Forelimb muscle (tissue), 1 donor: Measurements from ENCODE around the gene CD99L2. TPM values are rescaled to one million over a fixed set of nuclear protein-coding genes. Genes with fewer than 3 reads are reported as not detected.
"Not testable (repeated sequence)": the region's sequence is repeated elsewhere in the genome, so short reads cannot be mapped to it uniquely, and the experiment has no call there.

Experiments used
- DNase-seq: peaks from one replicate; pipeline ENCODE4 v3.0.0-alpha.2; 2013; ENCODE audit warnings: low read depth
- polyA plus RNA-seq: library from polyadenylated mRNA; unstranded; fragments of 120-200 nt; gene quantifications from one replicate; pipeline ENCODE4 v1.2.1, GENCODE V29; 2013; ENCODE audit not compliant: insufficient read length

The CD99L2 gene
- polyA plus RNA-seq, 1 donor, result 37.4 TPM

DNA sequence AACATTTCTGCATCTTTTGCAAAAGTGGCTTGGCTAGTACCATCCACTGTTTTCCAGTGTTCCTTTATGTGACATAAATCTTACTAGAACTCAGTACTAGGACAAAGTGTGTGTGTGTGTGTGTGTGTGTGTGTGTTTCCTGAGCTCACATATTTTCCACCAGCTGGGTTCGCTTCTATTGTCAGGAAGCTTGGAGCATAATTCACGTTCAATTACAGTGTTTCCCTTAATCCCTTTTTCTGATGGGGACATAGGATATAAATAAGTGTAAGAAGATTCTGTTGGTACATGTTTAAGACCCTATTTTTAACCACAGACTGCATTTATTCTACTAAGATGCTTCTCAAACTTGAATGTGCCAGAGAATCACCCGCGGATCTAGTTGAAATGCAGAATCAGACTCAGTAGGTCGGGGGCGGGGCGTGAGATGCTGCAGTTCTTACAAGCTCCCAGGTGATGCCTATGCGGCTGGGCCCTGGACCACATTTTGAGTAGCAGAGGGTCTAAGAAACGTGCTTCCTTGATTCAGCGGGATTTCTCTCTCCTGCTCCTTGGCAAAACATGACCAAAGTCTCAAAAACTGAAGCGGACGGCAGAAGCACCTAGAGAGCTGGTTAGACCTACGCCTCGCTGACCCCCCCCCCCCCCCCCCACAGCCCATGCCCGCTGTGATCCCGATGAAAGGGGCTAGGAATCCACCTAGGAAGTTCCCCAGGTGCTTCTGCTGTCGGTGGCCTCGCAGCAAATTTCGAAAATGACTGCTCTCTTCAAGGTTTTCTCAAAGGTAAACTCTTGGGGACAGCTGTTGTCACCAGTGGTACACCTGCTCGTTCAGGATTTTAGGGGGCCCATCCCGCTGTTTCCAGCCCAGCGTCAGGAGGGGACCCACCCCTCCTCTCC lies 797 bp downstream of the CD99L2 start:
- no peak for DNase-seq

GRCh38 chrX:150896632-150897031 lies 1.8 kb downstream of the CD99L2 start:
- no peak for DNase-seq

DNA sequence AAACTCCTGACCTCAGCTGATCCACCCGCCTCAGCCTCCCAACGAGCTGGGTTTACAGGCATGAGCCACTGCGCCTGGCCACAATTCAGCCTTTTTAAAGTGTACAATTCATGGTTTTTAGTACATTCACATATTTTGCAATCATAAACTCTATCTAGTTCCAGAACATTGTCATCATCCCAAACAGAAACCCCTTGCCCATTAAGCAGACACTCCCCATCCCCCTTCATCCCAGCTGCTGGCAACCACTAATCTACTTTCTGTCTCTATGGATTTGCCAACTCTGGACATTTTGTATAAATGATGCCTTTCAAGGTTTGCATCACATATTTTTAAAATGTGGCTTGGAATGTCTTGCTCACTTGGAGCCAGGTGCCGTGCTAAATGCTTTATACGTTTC lies 4.5 kb downstream of the CD99L2 start:
- DNase-seq, result no peak

DNA sequence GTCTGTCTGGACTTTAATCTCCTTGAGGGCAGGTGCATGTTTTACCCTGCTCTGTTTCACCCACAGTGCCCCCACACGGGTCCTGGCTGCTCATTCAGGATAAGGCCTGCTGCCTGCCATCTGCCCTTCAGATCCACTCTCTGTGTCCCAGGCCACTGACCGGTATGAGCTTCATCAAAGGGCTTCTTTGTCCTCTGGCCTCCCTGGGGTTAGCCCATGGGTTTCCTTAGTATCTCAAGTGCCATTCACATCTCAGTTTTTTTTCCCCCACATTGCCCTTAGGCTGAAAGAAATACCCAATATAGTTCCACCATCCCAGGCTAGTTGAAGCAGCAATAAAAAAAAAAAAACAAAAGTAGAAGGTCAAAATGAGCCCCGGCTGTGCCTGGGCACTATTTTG lies 9.3 kb downstream of the CD99L2 start:
- DNase-seq, result no peak

DNA sequence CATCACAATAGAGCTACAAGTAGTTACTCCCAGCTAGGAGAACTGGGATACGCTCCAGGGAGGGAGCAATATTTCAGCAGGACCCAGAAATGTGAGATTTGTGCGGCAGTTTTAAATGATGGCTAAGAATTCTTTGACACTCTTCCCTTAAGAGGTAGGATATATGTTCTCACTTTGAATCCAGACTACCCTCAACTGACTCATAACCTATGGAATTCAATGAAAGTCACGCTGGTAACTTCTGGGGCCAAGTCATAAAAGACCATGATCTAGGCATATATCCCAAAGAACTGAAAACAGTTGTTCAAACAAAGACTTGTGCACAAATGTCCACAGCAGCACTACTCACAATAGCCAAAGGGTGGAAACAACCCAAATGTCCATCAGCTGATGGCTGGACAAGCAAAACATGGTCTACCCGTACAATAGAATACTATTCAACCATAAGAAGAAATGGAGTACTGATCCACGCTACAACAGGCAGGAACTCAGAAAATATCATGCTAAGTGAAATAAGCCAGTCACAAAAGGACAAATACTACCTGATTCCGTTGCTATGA lies 10.5 kb downstream of the CD99L2 start:
- no peak for DNase-seq

DNA sequence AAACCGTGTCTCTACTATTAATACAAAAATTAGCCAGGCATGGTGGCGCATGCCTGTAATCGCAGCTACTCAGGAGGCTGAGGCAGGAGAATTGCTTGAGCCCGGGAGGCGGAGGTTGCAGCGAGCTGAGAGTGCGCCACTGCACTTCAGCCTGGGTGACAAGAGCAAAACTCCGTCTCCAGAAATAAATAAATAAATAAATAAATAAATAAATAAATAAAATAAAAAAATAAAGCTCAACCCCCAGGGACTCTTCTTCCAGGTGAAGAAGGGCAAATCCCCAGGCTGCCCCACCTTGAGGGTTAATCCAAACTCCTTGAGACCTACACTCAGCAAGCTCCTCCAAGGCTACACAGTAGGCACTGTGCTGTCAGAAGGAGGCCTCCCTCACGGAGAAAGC lies 11.2 kb downstream of the CD99L2 start:
- DNase-seq, result not testable (repeated sequence)

DNA sequence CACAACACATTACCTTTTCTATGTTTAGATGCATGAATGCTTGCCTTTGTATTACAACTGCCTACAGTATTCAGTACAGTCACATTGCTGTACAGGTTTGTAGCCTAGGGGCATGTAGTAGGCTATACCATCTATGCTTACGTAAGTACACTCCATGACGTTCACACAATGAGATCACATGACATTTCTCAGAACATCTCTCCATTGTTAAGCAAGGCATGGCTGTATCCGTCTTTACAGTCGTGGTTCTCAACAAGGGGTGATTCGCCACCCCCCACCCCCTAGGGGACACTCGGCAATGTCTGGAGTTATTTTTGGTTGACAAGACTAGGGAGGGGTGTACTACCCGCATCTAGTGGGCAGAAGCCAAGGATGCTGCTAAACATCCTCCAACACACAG lies 12.1 kb downstream of the CD99L2 start:
- DNase-seq, result no peak

- no peak for DNase-seq
Observed at GRCh38 chrX:150880808-150881165, 17.7 kb downstream of the CD99L2 start.

- no peak for DNase-seq
Observed at GRCh38 chrX:150879855-150880807, 18.3 kb downstream of the CD99L2 start.

DNA sequence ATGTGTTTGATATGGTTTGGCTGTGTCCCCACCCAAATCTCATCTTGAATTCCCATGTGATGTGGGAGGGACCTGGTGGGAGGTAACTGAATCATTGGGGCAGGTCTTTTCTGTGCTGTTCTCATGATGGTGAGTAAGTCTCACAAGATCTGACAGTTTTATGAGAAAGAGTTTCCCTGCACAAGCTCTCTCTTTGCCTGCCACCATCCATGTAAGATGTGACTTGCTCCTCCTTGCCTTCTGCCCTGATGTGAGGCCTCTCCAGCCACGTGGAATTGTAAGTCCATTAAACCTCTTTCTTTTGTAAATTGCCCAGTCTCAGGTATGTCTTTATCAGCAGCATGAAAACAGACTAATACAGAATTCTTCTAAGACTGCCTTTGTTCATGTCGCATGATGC lies 22.8 kb downstream of the CD99L2 start:
- not testable (repeated sequence) for DNase-seq

DNA sequence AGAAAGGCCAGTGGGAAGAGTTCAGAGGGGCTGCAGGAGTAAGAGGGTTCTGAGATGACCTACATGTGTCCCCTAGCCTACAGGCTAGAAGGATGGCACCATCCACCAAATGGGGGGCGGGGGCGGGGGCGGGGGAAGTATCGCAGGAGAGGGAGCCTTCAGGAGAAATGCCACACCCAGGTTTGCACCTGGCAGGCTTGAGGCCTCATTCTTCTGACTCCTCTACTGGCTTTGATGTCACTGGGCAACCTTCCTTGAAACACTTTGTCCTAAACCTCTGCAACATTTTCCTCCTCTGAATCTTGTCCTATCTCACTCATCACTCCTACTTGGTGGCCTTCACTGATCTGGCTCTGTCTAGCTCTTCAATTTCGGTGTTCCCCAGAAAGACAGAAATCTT lies 24.0 kb downstream of the CD99L2 start:
- no peak for DNase-seq

- no peak for DNase-seq
Observed at GRCh38 chrX:150873616-150874015, 24.9 kb downstream of the CD99L2 start.

- no peak for DNase-seq
Observed at GRCh38 chrX:150872773-150873336, 25.6 kb downstream of the CD99L2 start.

GRCh38 chrX:150871341-150871811 lies 27.1 kb downstream of the CD99L2 start:
- DNase-seq, result no peak

GRCh38 chrX:150870487-150871340 lies 27.8 kb downstream of the CD99L2 start:
- no peak for DNase-seq

DNA sequence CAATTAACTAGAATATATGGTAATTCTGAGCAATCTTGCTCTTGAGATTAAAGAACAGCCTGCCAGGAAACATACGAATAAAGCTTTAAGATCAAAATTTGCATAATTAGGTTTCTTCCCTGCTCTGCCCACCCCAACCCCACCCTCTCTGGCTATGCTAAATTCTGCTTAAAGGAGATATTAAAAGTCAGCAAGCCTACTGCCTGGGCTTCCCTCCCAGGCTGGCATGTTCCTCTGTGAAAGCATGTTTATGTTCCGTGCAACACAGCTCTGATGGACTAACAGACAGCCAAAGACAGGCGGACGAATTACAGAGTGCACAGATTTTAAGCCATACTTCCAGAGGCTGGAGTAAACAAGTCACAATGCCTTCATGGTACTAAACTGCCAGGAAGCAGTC lies 28.4 kb downstream of the CD99L2 start:
- DNase-seq, result no peak

DNA sequence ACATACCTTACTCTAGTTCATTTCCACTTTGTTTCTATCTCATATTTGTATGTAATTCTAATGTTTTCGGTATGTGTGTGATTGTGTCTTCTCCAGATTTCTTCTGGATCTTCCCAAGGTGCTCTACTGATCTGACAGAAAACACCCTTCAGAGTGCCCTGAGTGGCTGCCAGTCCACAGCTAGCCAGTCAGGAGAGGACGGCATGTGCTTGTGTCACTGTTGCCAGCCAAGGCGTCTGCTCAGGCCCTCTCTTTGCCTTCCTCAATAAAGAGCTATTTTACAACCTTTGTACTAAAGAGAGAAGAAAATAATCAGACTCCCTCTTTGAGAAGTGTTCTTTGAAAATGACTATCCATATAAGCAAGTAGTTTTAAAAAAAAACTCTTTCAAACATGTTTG lies 29.0 kb downstream of the CD99L2 start:
- DNase-seq, result no peak

DNA sequence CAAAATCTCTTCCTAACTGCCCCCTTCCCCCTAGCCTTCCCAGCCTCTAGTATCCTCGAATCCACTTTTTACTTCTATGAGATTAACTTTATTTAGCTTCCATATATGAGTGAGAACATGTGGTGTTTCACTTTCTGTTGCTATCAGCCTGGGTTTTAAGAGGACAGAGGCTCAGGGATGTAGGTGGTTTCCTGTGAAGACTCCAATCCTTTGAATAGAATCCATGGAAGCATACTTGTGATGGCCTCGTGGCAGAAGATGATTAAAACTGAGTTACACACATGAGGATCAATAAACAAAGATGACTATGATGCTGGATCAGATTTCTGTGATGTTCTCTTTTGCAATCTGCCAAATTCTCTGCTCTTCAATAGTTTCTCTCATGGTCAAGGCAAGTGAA lies 29.8 kb downstream of the CD99L2 start:
- no peak for DNase-seq

- DNase-seq, result no peak
Observed at GRCh38 chrX:150864127-150864526, 34.3 kb downstream of the CD99L2 start.

DNA sequence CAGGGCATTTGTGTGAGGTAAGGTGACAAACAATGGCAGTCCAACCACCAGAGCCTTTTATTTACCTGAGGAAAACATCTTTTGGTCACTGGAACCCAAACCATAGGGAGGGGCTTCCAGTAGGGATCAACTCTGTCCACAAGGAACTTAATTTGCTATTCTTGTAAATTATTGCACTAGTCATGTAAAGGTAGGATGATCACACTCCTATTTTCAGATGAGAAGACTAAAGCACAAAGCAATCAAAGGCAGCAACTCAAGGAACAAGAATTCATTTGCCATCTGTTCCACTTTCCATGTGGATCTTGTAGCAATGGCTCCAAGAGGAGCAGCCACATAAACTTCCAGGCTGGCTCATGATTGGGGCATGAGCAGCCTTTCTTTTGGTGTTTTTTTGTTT lies 35.3 kb downstream of the CD99L2 start:
- DNase-seq, result no peak

DNA sequence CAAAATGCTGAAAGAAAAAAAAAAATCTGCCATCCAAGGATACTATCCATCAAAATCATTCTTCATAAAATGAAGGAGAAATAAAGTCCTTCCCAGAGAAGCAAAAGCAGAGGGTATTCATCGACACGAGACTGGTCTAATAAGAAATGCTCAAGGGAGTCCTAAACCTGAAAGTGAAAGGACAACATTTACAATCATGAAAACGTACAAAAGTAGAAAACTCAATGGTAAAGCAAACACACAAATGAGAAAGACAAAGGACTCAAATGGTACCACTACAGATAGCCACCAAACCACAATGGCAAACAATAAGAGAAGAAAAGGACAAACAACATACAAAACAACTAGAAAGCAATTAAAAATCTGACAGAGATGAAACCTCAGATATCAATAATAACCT lies 41.0 kb downstream of the CD99L2 start:
- DNase-seq, result no peak
